ENCODE measurements around the gene CDHR2. TPM values are rescaled to one million over a fixed set of nuclear protein-coding genes. Genes with fewer than 3 reads are reported as not detected.

CDHR2 gene
- total and polyA plus RNA-seq, 4 donors = 0.20 to 23.0 (median 10.9) TPM

GRCh38 chr5:176611435-176611834 lies 62.3 kb downstream of the CDHR2 start:
- DNase-seq (ENCODE audit: low read depth in 4 of 6, low spot score in 6 of 6) = peak in 2 of 6 donors; percentile 57 to 80
- Histone ChIP-seq H3K4me1 (ENCODE audit: control insufficient read depth, insufficient read depth, low read length) (peaks cover 37% of the 10 kb centered on the region), H3K27me3 (ENCODE audit: control insufficient read depth, insufficient read depth, low read length) (no peaks in the 10 kb centered on the region), H3K4me3 (ENCODE audit: low read depth, low read length) (no peak overlapping the region), H3K36me3 (ENCODE audit: control insufficient read depth, insufficient read depth, low read length) (no peaks in the 10 kb centered on the region), H3K9me3 (ENCODE audit: control insufficient read depth, insufficient read depth, low read length) (no peaks in the 10 kb centered on the region), H3K27ac (ENCODE audit: low read depth, low read length) (no peak overlapping the region)
- WGBS (ENCODE audit: insufficient coverage) = 26% methylated on average over 9 of the region's 10 CpGs

- Histone ChIP-seq H3K27me3 (ENCODE audit: control insufficient read depth, insufficient read depth, low read length) (no peaks in the 10 kb centered on the region), H3K36me3 (ENCODE audit: control insufficient read depth, insufficient read depth, low read length) (no peaks in the 10 kb centered on the region), H3K4me3 (ENCODE audit: low read depth, low read length) (no peak overlapping the region), H3K9me3 (ENCODE audit: control insufficient read depth, insufficient read depth, low read length) (no peaks in the 10 kb centered on the region), H3K27ac (ENCODE audit: low read depth, low read length) (no peak overlapping the region), H3K4me1 (ENCODE audit: control insufficient read depth, insufficient read depth, low read length) (peaks cover 39% of the 10 kb centered on the region)
- no peak for DNase-seq (ENCODE audit: low read depth in 4 of 6, low spot score in 6 of 6)
- WGBS (ENCODE audit: insufficient coverage) = 83% methylated on average over 6 of the region's 6 CpGs
Measured at GRCh38 chr5:176612008-176612407, 62.9 kb downstream of the CDHR2 start.

- Histone ChIP-seq H3K4me1 (ENCODE audit: control insufficient read depth, insufficient read depth, low read length) (peaks cover 41% of the 10 kb centered on the region), H3K4me3 (ENCODE audit: low read depth, low read length) (no peak overlapping the region), H3K36me3 (ENCODE audit: control insufficient read depth, insufficient read depth, low read length) (no peaks in the 10 kb centered on the region), H3K27ac (ENCODE audit: low read depth, low read length) (no peak overlapping the region), H3K27me3 (ENCODE audit: control insufficient read depth, insufficient read depth, low read length) (no peaks in the 10 kb centered on the region), H3K9me3 (ENCODE audit: control insufficient read depth, insufficient read depth, low read length) (no peaks in the 10 kb centered on the region)
- WGBS (ENCODE audit: insufficient coverage) = 74% methylated on average over 2 of the region's 2 CpGs
- DNase-seq (ENCODE audit: low read depth in 4 of 6, low spot score in 6 of 6) = no peak
Measured at GRCh38 chr5:176612855-176613254, 63.7 kb downstream of the CDHR2 start.

- WGBS (ENCODE audit: insufficient coverage) = 85% methylated on average over 3 of the region's 8 CpGs
- peaks cover 13% of the 10 kb centered on the region for H3K27me3 ChIP-seq (ENCODE audit: control insufficient read depth, insufficient read depth, low read length)
Measured at GRCh38 chr5:176614805-176615478, 65.8 kb downstream of the CDHR2 start.

GRCh38 chr5:176616511-176616910 lies 67.4 kb downstream of the CDHR2 start:
- H3K27me3 ChIP-seq (ENCODE audit: control insufficient read depth, insufficient read depth, low read length) = peaks cover 29% of the 10 kb centered on the region
- peak in 1 of 6 donors; percentile 74 for DNase-seq (ENCODE audit: low read depth in 4 of 6, low spot score in 6 of 6)
- peaks cover 8% of the 10 kb centered on the region for H3K36me3 ChIP-seq (ENCODE audit: control insufficient read depth, insufficient read depth, low read length)
- no peak overlapping the region for H3K4me3 ChIP-seq (ENCODE audit: low read depth, low read length)
- no peaks in the 10 kb centered on the region for H3K9me3 ChIP-seq (ENCODE audit: control insufficient read depth, insufficient read depth, low read length)
- H3K27ac ChIP-seq (ENCODE audit: low read depth, low read length) = no peak overlapping the region
- peaks cover 57% of the 10 kb centered on the region for H3K4me1 ChIP-seq (ENCODE audit: control insufficient read depth, insufficient read depth, low read length)
- 57% methylated on average over 4 of the region's 7 CpGs for whole genome bisulfite sequencing (ENCODE audit: insufficient coverage)

More at GRCh38 chr5:176614805-176615478, 65.8 kb downstream of the CDHR2 start:
- no peak overlapping the region for H3K27ac ChIP-seq (ENCODE audit: low read depth, low read length)
- no peak overlapping the region for H3K4me3 ChIP-seq (ENCODE audit: low read depth, low read length)
- peaks cover 45% of the 10 kb centered on the region for H3K4me1 ChIP-seq (ENCODE audit: control insufficient read depth, insufficient read depth, low read length)
- peaks cover 6% of the 10 kb centered on the region for H3K36me3 ChIP-seq (ENCODE audit: control insufficient read depth, insufficient read depth, low read length)
- no peak for DNase-seq (ENCODE audit: low read depth in 4 of 6, low spot score in 6 of 6)
- no peaks in the 10 kb centered on the region for H3K9me3 ChIP-seq (ENCODE audit: control insufficient read depth, insufficient read depth, low read length)

- whole genome bisulfite sequencing (ENCODE audit: insufficient coverage) = 14% methylated on average over 16 of the region's 19 CpGs
- DNase-seq (ENCODE audit: low read depth in 4 of 6, low spot score in 6 of 6) = no peak
- Histone ChIP-seq H3K27ac (ENCODE audit: low read depth, low read length) (no peak overlapping the region), H3K4me3 (ENCODE audit: low read depth, low read length) (peak overlapping the region; percentile 27), H3K9me3 (ENCODE audit: control insufficient read depth, insufficient read depth, low read length) (no peaks in the 10 kb centered on the region), H3K4me1 (ENCODE audit: control insufficient read depth, insufficient read depth, low read length) (peaks cover 52% of the 10 kb centered on the region), H3K36me3 (ENCODE audit: control insufficient read depth, insufficient read depth, low read length) (peaks cover 12% of the 10 kb centered on the region), H3K27me3 (ENCODE audit: control insufficient read depth, insufficient read depth, low read length) (peaks cover 31% of the 10 kb centered on the region)
Measured at GRCh38 chr5:176618783-176619182, 69.6 kb downstream of the CDHR2 start.

- H3K4me3 ChIP-seq (ENCODE audit: low read depth, low read length) = peak overlapping the region; percentile 27
- whole genome bisulfite sequencing (ENCODE audit: insufficient coverage) = under 1% methylated on average over 30 of the region's 31 CpGs
Measured at GRCh38 chr5:176619203-176619568, 70.0 kb downstream of the CDHR2 start.

GRCh38 chr5:176619569-176620332 lies 70.6 kb downstream of the CDHR2 start:
- Histone ChIP-seq H3K27me3 (ENCODE audit: control insufficient read depth, insufficient read depth, low read length) (peaks cover 31% of the 10 kb centered on the region), H3K4me3 (ENCODE audit: low read depth, low read length) (peak overlapping the region; percentile 27), H3K27ac (ENCODE audit: low read depth, low read length) (no peak overlapping the region)

More at GRCh38 chr5:176619203-176619568, 70.0 kb downstream of the CDHR2 start:
- Histone ChIP-seq H3K27ac (ENCODE audit: low read depth, low read length) (no peak overlapping the region), H3K36me3 (ENCODE audit: control insufficient read depth, insufficient read depth, low read length) (peaks cover 16% of the 10 kb centered on the region), H3K4me1 (ENCODE audit: control insufficient read depth, insufficient read depth, low read length) (peaks cover 48% of the 10 kb centered on the region), H3K9me3 (ENCODE audit: control insufficient read depth, insufficient read depth, low read length) (no peaks in the 10 kb centered on the region), H3K27me3 (ENCODE audit: control insufficient read depth, insufficient read depth, low read length) (peaks cover 31% of the 10 kb centered on the region)
- DNase-seq (ENCODE audit: low read depth in 4 of 6, low spot score in 6 of 6) = peak in 4 of 6 donors; percentile 82 to 98 (median 94)

GRCh38 chr5:176620333-176620981 lies 71.3 kb downstream of the CDHR2 start:
- no peak for DNase-seq (ENCODE audit: low read depth in 4 of 6, low spot score in 6 of 6)
- peaks cover 36% of the 10 kb centered on the region for H3K27me3 ChIP-seq (ENCODE audit: control insufficient read depth, insufficient read depth, low read length)
- no peak overlapping the region for H3K4me3 ChIP-seq (ENCODE audit: low read depth, low read length)
- no peaks in the 10 kb centered on the region for H3K9me3 ChIP-seq (ENCODE audit: control insufficient read depth, insufficient read depth, low read length)
- peaks cover 45% of the 10 kb centered on the region for H3K4me1 ChIP-seq (ENCODE audit: control insufficient read depth, insufficient read depth, low read length)
- WGBS (ENCODE audit: insufficient coverage) = 20% methylated on average over 26 of the region's 32 CpGs
- no peak overlapping the region for H3K27ac ChIP-seq (ENCODE audit: low read depth, low read length)
- peaks cover 16% of the 10 kb centered on the region for H3K36me3 ChIP-seq (ENCODE audit: control insufficient read depth, insufficient read depth, low read length)

More at GRCh38 chr5:176619569-176620332, 70.6 kb downstream of the CDHR2 start:
- DNase-seq (ENCODE audit: low read depth in 4 of 6, low spot score in 6 of 6) = no peak
- H3K9me3 ChIP-seq (ENCODE audit: control insufficient read depth, insufficient read depth, low read length) = no peaks in the 10 kb centered on the region
- H3K36me3 ChIP-seq (ENCODE audit: control insufficient read depth, insufficient read depth, low read length) = peaks cover 16% of the 10 kb centered on the region
- 10% methylated on average over 51 of the region's 59 CpGs for WGBS (ENCODE audit: insufficient coverage)
- peaks cover 45% of the 10 kb centered on the region for H3K4me1 ChIP-seq (ENCODE audit: control insufficient read depth, insufficient read depth, low read length)

Data from spinal cord (tissue), 10 donors.